Caco-2 (cell line): ENCODE results near the gene C19orf12. TPM values are rescaled to one million over a fixed set of nuclear protein-coding genes. Genes with fewer than 3 reads are reported as not detected.

Experiments
- BruUV-seq: library from RNA; stranded (reverse); fragments of 400-500 nt; replicated peaks from 2 replicates; lab custom pipeline; 2021; lab: Mats Ljungman, UMichigan
- CTCF ChIA-PET: fragments of 300-600 bp; sonication (Branson Sonifier 250); formaldehyde crosslinking; loops from one replicate; lab custom pipeline; 2022; ENCODE audit warnings: antibody characterized with exemption; lab: Charles Lee
- POLR2A ChIA-PET: fragments of 300-600 bp; sonication (Branson Sonifier 250); formaldehyde crosslinking; loops from one replicate; lab custom pipeline; 2022; ENCODE audit warnings: antibody characterized with exemption; lab: Charles Lee
- DNase-seq, 2 experiments: peaks; one replicate each; pipeline versions ENCODE4 v3.0.0 to v3.0.0-alpha.2; 2020 to 2022
- H3K27me3 ChIP-seq: replicated peaks from 2 replicates; pipeline ENCODE4 v1.6.0; 2011; ENCODE audit warnings: low read length; ENCODE audit not compliant: control insufficient read depth, insufficient read depth
- H3K36me3 ChIP-seq: 2 replicates; pipeline ENCODE4 v1.5.1; 2011; ENCODE audit warnings: low read length; ENCODE audit not compliant: control insufficient read depth, insufficient read depth
- H3K4me1 ChIP-seq: fragments of 250-450 bp; sonication (Bioruptor Pico); 2 replicates; pipeline ENCODE4 v1.5.1; 2020; ENCODE audit warnings: mild to moderate bottlenecking
- H3K4me3 ChIP-seq: 2 replicates; pipeline ENCODE4 v1.5.1; 2011; ENCODE audit warnings: low read depth, mild to moderate bottlenecking, control low read depth, low read length
- H3K9me3 ChIP-seq: fragments of 250-450 bp; sonication (Bioruptor Pico); 2 replicates; pipeline ENCODE4 v1.5.1; 2020; ENCODE audit warnings: mild to moderate bottlenecking, moderate library complexity
- H3K27ac Mint-ChIP-seq: one replicate; pipeline ENCODE4 v1.8.0; 2022; ENCODE audit warnings: mixed read lengths; ENCODE audit not compliant: unreplicated experiment
- H3K27me3 Mint-ChIP-seq: one replicate; pipeline ENCODE4 v1.8.0; 2022; ENCODE audit warnings: mixed read lengths; ENCODE audit not compliant: insufficient read depth, unreplicated experiment
- H3K36me3 Mint-ChIP-seq: one replicate; pipeline ENCODE4 v1.8.0; 2022; ENCODE audit warnings: mild to moderate bottlenecking, mixed read lengths; ENCODE audit not compliant: insufficient read depth, unreplicated experiment
- H3K4me1 Mint-ChIP-seq: one replicate; pipeline ENCODE4 v1.8.0; 2022; ENCODE audit warnings: low read depth, mixed read lengths; ENCODE audit not compliant: unreplicated experiment
- H3K4me3 Mint-ChIP-seq: one replicate; pipeline ENCODE4 v1.8.0; 2022; ENCODE audit warnings: mild to moderate bottlenecking, moderate library complexity, mixed read lengths; ENCODE audit not compliant: unreplicated experiment
- H3K9me3 Mint-ChIP-seq: one replicate; pipeline ENCODE4 v1.8.0; 2022; ENCODE audit warnings: mixed read lengths; ENCODE audit not compliant: unreplicated experiment
- CTCF ChIP-seq, 2 experiments: fragments of 200-600 bp in 1 of 2; IDR thresholded peaks; 1 replicate in 1 of 2; 2 replicates in 1 of 2; pipeline versions ENCODE4 v1.5.1 to v1.8.0; 2011 to 2022; ENCODE audit warnings: antibody characterized with exemption in 1 of 2, control low read depth in 1 of 2, inconsistent platforms in 1 of 2, low read depth in 1 of 2, low read length in 1 of 2, mild to moderate bottlenecking in 1 of 2, moderate library complexity in 1 of 2; ENCODE audit not compliant: insufficient read depth in 1 of 2, severe bottlenecking in 1 of 2, unreplicated experiment in 1 of 2
- intact Hi-C: fragments of 100-400 bp; cut with micrococcal nuclease; formaldehyde crosslinking; loops from one replicate; pipeline ENCODE4 v1.10.0; 2022; ENCODE audit not compliant: unreplicated experiment
- total RNA-seq: library from RNA; stranded (reverse); gene quantifications from 2 replicates; pipeline ENCODE4 v1.2.3, GENCODE V29; 2022

Gene C19orf12
- total RNA-seq, 1 experiment from 2014 or later, result 20.8 TPM

DNA sequence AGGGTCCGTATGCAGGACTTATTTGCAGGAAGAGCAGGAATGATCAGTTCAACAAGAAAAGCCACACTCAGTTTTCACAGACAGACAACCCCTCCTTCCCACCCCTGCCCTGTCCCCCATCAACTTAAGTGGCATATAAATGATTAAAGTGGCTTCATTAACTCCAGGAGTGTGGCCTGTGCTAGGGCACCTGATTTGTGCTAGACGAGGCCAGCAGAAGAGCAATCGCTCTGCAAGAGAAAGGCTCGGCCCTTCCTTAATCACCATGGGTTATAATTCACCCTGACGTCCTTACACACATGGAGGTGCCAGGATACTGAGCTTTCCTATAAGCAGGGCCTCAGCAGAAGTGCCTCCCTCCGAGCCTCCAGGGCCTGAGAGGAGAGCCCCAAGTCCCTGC, 14.6 kb downstream of the C19orf12 start:
- no peak overlapping the region for H3K27ac Mint-ChIP-seq
- BruUV-seq, result no TSS peak
- H3K36me3 Mint-ChIP-seq, result peaks cover 25% of the 10 kb centered on the region
- H3K4me1 Mint-ChIP-seq, result no peaks in the 10 kb centered on the region
- no peaks in the 10 kb centered on the region for H3K27me3 Mint-ChIP-seq
- Histone ChIP-seq H3K4me1 (no peaks in the 10 kb centered on the region), H3K27me3 (no peaks in the 10 kb centered on the region), H3K9me3 (peaks cover 10% of the 10 kb centered on the region; the same call in 1 of the 2 replicates), H3K36me3 (no peaks in the 10 kb centered on the region), H3K4me3 (no peak overlapping the region)
- TF ChIP-seq CTCF (IDR thresholded peaks at IDR 0.05; ENCODE audit: insufficient read depth in 1 of 2, low read depth in 1 of 2, low read length in 1 of 2, severe bottlenecking in 1 of 2, unreplicated experiment in 1 of 2), result no peak
- no peak for DNase-seq
- H3K9me3 Mint-ChIP-seq, result peaks cover 6% of the 10 kb centered on the region
- POLR2A ChIA-PET, result no interaction called here
- intact Hi-C loops, result no loop called here
- CTCF ChIA-PET, result no interaction called here
- H3K4me3 Mint-ChIP-seq, result no peak overlapping the region

DNA sequence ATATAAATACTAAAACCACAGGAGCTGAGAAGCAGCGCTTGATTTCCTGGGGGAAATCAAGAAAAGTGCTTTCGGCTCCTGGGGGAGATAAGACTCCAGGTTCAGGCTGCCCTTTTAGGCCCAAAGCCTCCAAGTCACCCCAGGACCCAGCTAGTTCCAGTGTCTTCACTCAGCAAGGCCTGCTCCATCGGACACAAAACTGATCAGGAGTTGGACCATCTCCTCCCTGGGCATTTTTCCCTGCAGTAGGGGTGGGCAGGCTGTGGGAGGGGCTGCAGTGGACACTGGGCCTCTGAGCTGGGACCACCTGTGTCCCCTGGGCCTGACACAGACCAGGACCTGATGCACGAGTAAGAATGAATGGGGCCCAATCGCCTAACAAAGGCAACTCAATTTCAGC, 15.2 kb downstream of the C19orf12 start:
- Mint-ChIP-seq H3K27ac (no peak overlapping the region), H3K36me3 (peaks cover 21% of the 10 kb centered on the region), H3K4me3 (no peak overlapping the region), H3K4me1 (no peaks in the 10 kb centered on the region), H3K9me3 (peaks cover 8% of the 10 kb centered on the region), H3K27me3 (no peaks in the 10 kb centered on the region)
- Histone ChIP-seq H3K9me3 (peaks cover 11% of the 10 kb centered on the region; the same call in 1 of the 2 replicates), H3K27me3 (no peaks in the 10 kb centered on the region), H3K4me3 (no peak overlapping the region), H3K36me3 (no peaks in the 10 kb centered on the region), H3K4me1 (no peaks in the 10 kb centered on the region)
- no TSS peak for BruUV-seq
- intact Hi-C loops, result no loop called here
- ChIA-PET CTCF (no interaction called here), POLR2A (no interaction called here)
- TF ChIP-seq CTCF (IDR thresholded peaks at IDR 0.05; ENCODE audit: insufficient read depth in 1 of 2, low read depth in 1 of 2, low read length in 1 of 2, severe bottlenecking in 1 of 2, unreplicated experiment in 1 of 2), result no peak
- DNase-seq, result no peak

DNA sequence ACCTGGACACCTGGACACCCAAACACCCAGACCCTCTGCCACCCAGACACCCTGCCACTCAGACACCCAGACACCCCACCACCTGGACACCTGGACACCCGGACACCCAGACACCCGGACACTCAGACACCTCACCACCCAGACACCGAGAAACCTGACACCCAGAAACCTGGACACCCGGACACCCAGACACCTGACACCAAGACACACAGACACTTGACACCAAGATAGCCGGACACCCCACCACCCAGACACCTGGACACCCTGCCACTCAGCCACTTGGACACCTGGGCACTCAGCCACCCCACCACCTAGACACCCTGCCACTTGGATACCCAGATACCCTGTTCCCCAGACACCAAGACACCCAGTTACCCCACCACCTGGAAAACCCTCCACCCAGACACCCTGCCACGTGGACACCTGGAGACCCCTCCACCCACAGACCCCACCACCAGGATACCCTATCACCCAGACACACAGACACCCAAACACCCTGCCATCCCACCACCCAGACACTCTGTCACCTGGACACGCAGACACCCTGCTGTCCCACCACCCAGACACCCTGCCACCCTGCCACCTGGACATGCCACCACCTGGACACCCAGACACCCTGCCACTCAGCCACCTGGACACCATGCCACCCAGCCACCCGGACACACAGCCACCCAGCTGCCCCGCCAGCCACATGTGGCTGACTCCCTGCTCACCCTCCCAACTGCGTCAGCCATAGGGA, 17.4 kb downstream of the C19orf12 start:
- H3K4me3 Mint-ChIP-seq, result no peak overlapping the region
- BruUV-seq, result no TSS peak
- ChIA-PET POLR2A (no interaction called here), CTCF (no interaction called here)
- no peak for TF ChIP-seq CTCF (IDR thresholded peaks at IDR 0.05; ENCODE audit: insufficient read depth in 1 of 2, low read depth in 1 of 2, low read length in 1 of 2, severe bottlenecking in 1 of 2, unreplicated experiment in 1 of 2)
- peaks cover 11% of the 10 kb centered on the region; the same call in 1 of the 2 replicates for H3K9me3 ChIP-seq
- H3K27me3 ChIP-seq, result no peaks in the 10 kb centered on the region
- H3K4me1 Mint-ChIP-seq, result no peaks in the 10 kb centered on the region
- H3K27ac Mint-ChIP-seq, result no peak overlapping the region
- H3K4me1 ChIP-seq, result no peaks in the 10 kb centered on the region
- peaks cover 16% of the 10 kb centered on the region for H3K36me3 Mint-ChIP-seq
- H3K36me3 ChIP-seq, result no peaks in the 10 kb centered on the region
- intact Hi-C loops, result no loop called here
- no peaks in the 10 kb centered on the region for H3K27me3 Mint-ChIP-seq
- peaks cover 8% of the 10 kb centered on the region for H3K9me3 Mint-ChIP-seq
- no peak for DNase-seq
- H3K4me3 ChIP-seq, result no peak overlapping the region
